Liver (tissue), 9 donors: Measurements from ENCODE around the gene COL11A1. TPM values are rescaled to one million over a fixed set of nuclear protein-coding genes. Genes with fewer than 3 reads are reported as not detected.
A peak's percentile ranks its signal among the peaks of the same experiment; 100 is the strongest.

Source experiments
- DNase-seq: peaks from one replicate; pipeline ENCODE4 v3.0.0-alpha.2; 2017; ENCODE audit warnings: low spot score
- H3K27ac ChIP-seq, 2 donors: one replicate each; pipeline ENCODE4 v1.7.0; 2013; ENCODE audit warnings: inconsistent platforms in 2 of 2, low read length in 2 of 2, control low read depth in 1 of 2, low read depth in 1 of 2, mild to moderate bottlenecking in 1 of 2
- H3K27me3 ChIP-seq, 4 donors: one replicate each; pipeline versions ENCODE4 v1.6.1 to v1.7.0; 2013; ENCODE audit warnings: low read length in 3 of 4, inconsistent platforms in 1 of 4, mild to moderate bottlenecking in 1 of 4, moderate library complexity in 1 of 4; ENCODE audit not compliant: control insufficient read depth in 4 of 4, insufficient read depth in 4 of 4
- H3K36me3 ChIP-seq, 4 donors: one replicate each; pipeline versions ENCODE4 v1.6.1 to v1.7.0; 2013; ENCODE audit warnings: low read length in 3 of 4, mild to moderate bottlenecking in 3 of 4, low read depth in 1 of 4, moderate library complexity in 1 of 4; ENCODE audit not compliant: control insufficient read depth in 4 of 4, insufficient read depth in 3 of 4
- H3K4me1 ChIP-seq, 4 donors: one replicate each; pipeline versions ENCODE4 v1.6.1 to v1.7.0; 2013; ENCODE audit warnings: low read length in 3 of 4, mild to moderate bottlenecking in 3 of 4, moderate library complexity in 1 of 4; ENCODE audit not compliant: control insufficient read depth in 4 of 4, insufficient read depth in 4 of 4
- H3K4me3 ChIP-seq, 3 donors: one replicate each; pipeline versions ENCODE4 v1.6.1 to v1.7.0; 2013; ENCODE audit warnings: low read length in 3 of 3, control low read depth in 1 of 3, low read depth in 1 of 3, mild to moderate bottlenecking in 1 of 3
- H3K9ac ChIP-seq, 2 donors: one replicate each; pipeline ENCODE4 v1.7.0; 2013; ENCODE audit warnings: low read length in 2 of 2, mild to moderate bottlenecking in 2 of 2, moderate library complexity in 2 of 2, control low read depth in 1 of 2, low read depth in 1 of 2
- H3K9me3 ChIP-seq, 4 donors: one replicate each; pipeline versions ENCODE4 v1.6.1 to v1.7.0; 2013; ENCODE audit warnings: low read length in 3 of 4; ENCODE audit not compliant: control insufficient read depth in 4 of 4
- FOXA1 ChIP-seq: IDR thresholded peaks from 2 replicates; pipeline ENCODE4 v1.6.1; 2016; ENCODE audit warnings: antibody characterized with exemption
- FOXA2 ChIP-seq: IDR thresholded peaks from 2 replicates; pipeline ENCODE4 v1.6.1; 2016; ENCODE audit warnings: antibody characterized with exemption
- GABPA ChIP-seq, 2 donors: IDR thresholded peaks in 1 of 2; conservative IDR thresholded peaks in 1 of 2; 2 replicates each; pipeline ENCODE4 v1.6.1; 2016; ENCODE audit warnings: antibody characterized with exemption in 2 of 2, mild to moderate bottlenecking in 1 of 2, moderate library complexity in 1 of 2
- HNF4A ChIP-seq, 2 donors: conservative IDR thresholded peaks; 2 replicates each; pipeline ENCODE4 v1.6.1; 2016; ENCODE audit warnings: antibody characterized with exemption in 2 of 2, mild to moderate bottlenecking in 2 of 2
- JUND ChIP-seq, 2 donors: IDR thresholded peaks; 2 replicates each; pipeline ENCODE4 v1.6.1; 2016; ENCODE audit warnings: antibody characterized with exemption in 2 of 2
- NR2F2 ChIP-seq: IDR thresholded peaks from 2 replicates; pipeline ENCODE4 v1.6.1; 2016; ENCODE audit warnings: antibody characterized with exemption
- RAD21 ChIP-seq, 2 donors: IDR thresholded peaks; 2 replicates each; pipeline ENCODE4 v1.6.1; 2016; ENCODE audit warnings: antibody characterized with exemption in 2 of 2, mild to moderate bottlenecking in 2 of 2
- RXRA ChIP-seq, 2 donors: IDR thresholded peaks; 2 replicates each; pipeline ENCODE4 v1.6.1; 2017 to 2018; ENCODE audit warnings: antibody characterized with exemption in 2 of 2, mild to moderate bottlenecking in 1 of 2
- SP1 ChIP-seq: IDR thresholded peaks from 2 replicates; pipeline ENCODE4 v1.6.1; 2018; ENCODE audit warnings: antibody characterized with exemption, mild to moderate bottlenecking
- TAF1 ChIP-seq: conservative IDR thresholded peaks from 2 replicates; pipeline ENCODE4 v1.6.1; 2016; ENCODE audit warnings: antibody characterized with exemption, mild to moderate bottlenecking
- YY1 ChIP-seq: IDR thresholded peaks from 2 replicates; pipeline ENCODE4 v1.6.1; 2016; ENCODE audit warnings: antibody characterized with exemption, mild to moderate bottlenecking
- WGBS: extraction: QIAGEN DNeasy Blood & Tissue Kit; methylation state at CpG from one replicate; pipeline ENCODE4 v1.1.7; 2013; 5-methylcytosine and 5-hydroxymethylcytosine counted together
- polyA plus RNA-seq, 2 donors: library from polyadenylated mRNA; stranded (reverse) in 1 of 2; unstranded in 1 of 2; fragments of 200-250 nt in 1 of 2; fragments of >200 nt in 1 of 2; fragmentation: Nextera tagmentation in 1 of 2; extraction: Ambion mirVana in 1 of 2; gene quantifications; one replicate each; pipeline versions ENCODE4 v1.2.1 to v1.2.3, GENCODE V29; 2013 to 2015
- total RNA-seq, 2 donors: library from RNA; depleted of rRNA; stranded (reverse); fragments of >200 nt; gene quantifications; one replicate each; pipeline ENCODE4 v1.2.3, GENCODE V29; 2014
- TF ChIP-seq, protein P1 (sequence below): fragments of 150-350 bp; IDR thresholded peaks from 2 replicates; pipeline ENCODE4 v1.5.1; 2017; ENCODE audit warnings: improper control_type of control experiment, low read depth, low read length; ENCODE audit not compliant: missing input control
- TF ChIP-seq, protein P2 (sequence below): IDR thresholded peaks from 2 replicates; pipeline ENCODE4 v1.6.1; 2016; ENCODE audit warnings: antibody characterized with exemption
- TF ChIP-seq, protein P3 (sequence below): IDR thresholded peaks from 2 replicates; pipeline ENCODE4 v1.6.1; 2016; ENCODE audit warnings: antibody characterized with exemption
- TF ChIP-seq, protein P4 (sequence below): IDR thresholded peaks from 2 replicates; pipeline ENCODE4 v1.6.1; 2016; ENCODE audit warnings: antibody characterized with exemption, mild to moderate bottlenecking
- donor health status: healthy.
- donor health status: healthy.
- donor health status: healthy.
- donor health status: healthy.
- donor health status: healthy.

COL11A1 gene
- total and polyA plus RNA-seq, 4 donors: 0.01 to 0.42 TPM; not detected in 2

DNA sequence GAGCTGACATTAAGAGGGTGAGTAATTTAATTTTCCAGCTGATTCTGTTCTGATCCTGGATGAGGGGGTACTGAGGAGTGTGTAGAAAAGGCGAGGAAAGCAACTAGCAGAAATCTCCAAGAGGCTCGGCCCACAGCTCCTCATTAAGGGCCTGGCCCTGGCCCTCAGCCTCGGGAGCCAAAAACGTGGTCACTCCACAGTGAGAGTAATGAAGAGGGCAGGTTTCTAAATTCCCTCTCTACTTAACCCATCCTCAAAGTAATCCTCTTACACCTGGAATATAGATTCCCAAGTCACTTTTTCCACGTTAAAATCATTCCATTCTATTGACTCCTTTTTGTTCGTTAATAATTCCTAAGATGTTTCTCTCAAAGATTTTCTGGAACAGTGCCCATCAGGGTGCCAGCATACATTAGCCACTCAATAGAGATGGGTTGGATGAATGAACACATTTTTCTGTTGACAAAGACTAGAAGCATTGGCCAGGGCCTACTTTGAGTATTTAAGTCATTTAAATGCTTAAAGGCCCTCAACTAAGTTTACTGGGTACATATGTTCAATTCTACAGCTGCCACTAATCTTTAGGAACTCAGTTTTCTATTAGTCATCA is 1.1 kb upstream of the COL11A1 start (continued):
- TF ChIP-seq, protein P1, sequence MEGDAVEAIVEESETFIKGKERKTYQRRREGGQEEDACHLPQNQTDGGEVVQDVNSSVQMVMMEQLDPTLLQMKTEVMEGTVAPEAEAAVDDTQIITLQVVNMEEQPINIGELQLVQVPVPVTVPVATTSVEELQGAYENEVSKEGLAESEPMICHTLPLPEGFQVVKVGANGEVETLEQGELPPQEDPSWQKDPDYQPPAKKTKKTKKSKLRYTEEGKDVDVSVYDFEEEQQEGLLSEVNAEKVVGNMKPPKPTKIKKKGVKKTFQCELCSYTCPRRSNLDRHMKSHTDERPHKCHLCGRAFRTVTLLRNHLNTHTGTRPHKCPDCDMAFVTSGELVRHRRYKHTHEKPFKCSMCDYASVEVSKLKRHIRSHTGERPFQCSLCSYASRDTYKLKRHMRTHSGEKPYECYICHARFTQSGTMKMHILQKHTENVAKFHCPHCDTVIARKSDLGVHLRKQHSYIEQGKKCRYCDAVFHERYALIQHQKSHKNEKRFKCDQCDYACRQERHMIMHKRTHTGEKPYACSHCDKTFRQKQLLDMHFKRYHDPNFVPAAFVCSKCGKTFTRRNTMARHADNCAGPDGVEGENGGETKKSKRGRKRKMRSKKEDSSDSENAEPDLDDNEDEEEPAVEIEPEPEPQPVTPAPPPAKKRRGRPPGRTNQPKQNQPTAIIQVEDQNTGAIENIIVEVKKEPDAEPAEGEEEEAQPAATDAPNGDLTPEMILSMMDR: no peak
- TF ChIP-seq, protein P2, sequence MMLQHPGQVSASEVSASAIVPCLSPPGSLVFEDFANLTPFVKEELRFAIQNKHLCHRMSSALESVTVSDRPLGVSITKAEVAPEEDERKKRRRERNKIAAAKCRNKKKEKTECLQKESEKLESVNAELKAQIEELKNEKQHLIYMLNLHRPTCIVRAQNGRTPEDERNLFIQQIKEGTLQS: no peak
- TF ChIP-seq TAF1 (no peak), YY1 (no peak), FOXA2 (no peak), RXRA (IDR thresholded peaks at IDR 0.05) (no peak), HNF4A (conservative IDR thresholded peaks at IDR 0.05) (no peak), GABPA (IDR thresholded peaks at IDR 0.05 in 1 of 2, conservative IDR thresholded peaks at IDR 0.05 in 1 of 2) (no peak), NR2F2 (no peak), SP1 (no peak)
- TF ChIP-seq, protein P3, sequence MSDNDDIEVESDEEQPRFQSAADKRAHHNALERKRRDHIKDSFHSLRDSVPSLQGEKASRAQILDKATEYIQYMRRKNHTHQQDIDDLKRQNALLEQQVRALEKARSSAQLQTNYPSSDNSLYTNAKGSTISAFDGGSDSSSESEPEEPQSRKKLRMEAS: no peak

DNA sequence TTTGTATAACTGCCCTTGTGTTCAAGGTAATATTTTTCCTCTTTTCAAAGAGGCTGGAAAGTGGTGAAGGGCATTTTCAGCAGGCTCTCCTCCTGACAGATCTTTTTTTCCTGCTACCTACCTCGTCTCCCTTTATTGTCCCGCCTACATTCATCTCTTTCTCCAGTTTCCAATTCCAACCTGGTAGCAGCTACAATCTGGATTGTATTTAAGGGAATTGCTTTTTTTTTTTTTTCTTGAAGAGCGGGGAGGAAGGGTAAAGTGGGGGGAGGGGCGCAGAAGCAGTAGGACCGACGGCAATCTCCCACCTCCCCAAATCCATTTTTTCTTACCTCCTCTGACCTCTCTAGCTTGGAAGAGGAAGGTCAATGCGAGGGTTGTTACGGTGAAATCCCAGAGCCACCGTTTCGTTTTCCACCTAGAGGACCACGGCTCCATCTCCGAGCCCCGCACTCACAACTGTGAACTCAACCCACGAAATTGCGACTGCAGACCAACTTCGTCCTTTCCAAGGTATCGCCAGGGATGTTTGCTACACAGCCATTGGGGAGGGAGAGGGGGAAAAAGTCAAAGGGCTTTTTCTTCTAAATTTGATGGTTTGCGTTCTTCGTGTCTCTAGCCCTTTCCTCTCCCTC is 464 bp downstream of the COL11A1 start:
- DNase-seq: no peak
- Histone ChIP-seq H3K9me3 (no peaks in the 10 kb centered on the region), H3K27me3 (peaks cover 0 to 3% (median under 1%) of the 10 kb centered on the region in 4 donors), H3K9ac (no peak overlapping the region), H3K4me1 (peaks cover 5 to 22% (median 13%) of the 10 kb centered on the region in 4 donors), H3K4me3 (peak overlapping the region in 1 of 3 donors; percentile 14), H3K27ac (no peak overlapping the region), H3K36me3 (no peaks in the 10 kb centered on the region)
- no peak for TF ChIP-seq TAF1
- no peak for TF ChIP-seq FOXA1
- TF ChIP-seq, protein P4, sequence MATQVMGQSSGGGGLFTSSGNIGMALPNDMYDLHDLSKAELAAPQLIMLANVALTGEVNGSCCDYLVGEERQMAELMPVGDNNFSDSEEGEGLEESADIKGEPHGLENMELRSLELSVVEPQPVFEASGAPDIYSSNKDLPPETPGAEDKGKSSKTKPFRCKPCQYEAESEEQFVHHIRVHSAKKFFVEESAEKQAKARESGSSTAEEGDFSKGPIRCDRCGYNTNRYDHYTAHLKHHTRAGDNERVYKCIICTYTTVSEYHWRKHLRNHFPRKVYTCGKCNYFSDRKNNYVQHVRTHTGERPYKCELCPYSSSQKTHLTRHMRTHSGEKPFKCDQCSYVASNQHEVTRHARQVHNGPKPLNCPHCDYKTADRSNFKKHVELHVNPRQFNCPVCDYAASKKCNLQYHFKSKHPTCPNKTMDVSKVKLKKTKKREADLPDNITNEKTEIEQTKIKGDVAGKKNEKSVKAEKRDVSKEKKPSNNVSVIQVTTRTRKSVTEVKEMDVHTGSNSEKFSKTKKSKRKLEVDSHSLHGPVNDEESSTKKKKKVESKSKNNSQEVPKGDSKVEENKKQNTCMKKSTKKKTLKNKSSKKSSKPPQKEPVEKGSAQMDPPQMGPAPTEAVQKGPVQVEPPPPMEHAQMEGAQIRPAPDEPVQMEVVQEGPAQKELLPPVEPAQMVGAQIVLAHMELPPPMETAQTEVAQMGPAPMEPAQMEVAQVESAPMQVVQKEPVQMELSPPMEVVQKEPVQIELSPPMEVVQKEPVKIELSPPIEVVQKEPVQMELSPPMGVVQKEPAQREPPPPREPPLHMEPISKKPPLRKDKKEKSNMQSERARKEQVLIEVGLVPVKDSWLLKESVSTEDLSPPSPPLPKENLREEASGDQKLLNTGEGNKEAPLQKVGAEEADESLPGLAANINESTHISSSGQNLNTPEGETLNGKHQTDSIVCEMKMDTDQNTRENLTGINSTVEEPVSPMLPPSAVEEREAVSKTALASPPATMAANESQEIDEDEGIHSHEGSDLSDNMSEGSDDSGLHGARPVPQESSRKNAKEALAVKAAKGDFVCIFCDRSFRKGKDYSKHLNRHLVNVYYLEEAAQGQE: no peak
- TF ChIP-seq, protein P2: no peak
- TF ChIP-seq RXRA (IDR thresholded peaks at IDR 0.05): no peak
- TF ChIP-seq RAD21 (IDR thresholded peaks at IDR 0.05): no peak
- TF ChIP-seq GABPA (IDR thresholded peaks at IDR 0.05 in 1 of 2, conservative IDR thresholded peaks at IDR 0.05 in 1 of 2): no peak
- TF ChIP-seq JUND (IDR thresholded peaks at IDR 0.05): no peak
- 4% methylated on average over 19 of the region's 19 CpGs for WGBS
